Liver (tissue), 9 donors: ENCODE measurements around the gene SNAPC1. TPM values are rescaled to one million over a fixed set of nuclear protein-coding genes. Genes with fewer than 3 reads are reported as not detected.

ENCODE experiments used
- DNase-seq: peaks from one replicate; pipeline ENCODE4 v3.0.0-alpha.2; 2017; ENCODE audit warnings: low spot score
- H3K27ac ChIP-seq, 2 donors: one replicate each; pipeline ENCODE4 v1.7.0; 2013; ENCODE audit warnings: inconsistent platforms in 2 of 2, low read length in 2 of 2, control low read depth in 1 of 2, low read depth in 1 of 2, mild to moderate bottlenecking in 1 of 2
- H3K27me3 ChIP-seq, 4 donors: one replicate each; pipeline versions ENCODE4 v1.6.1 to v1.7.0; 2013; ENCODE audit warnings: low read length in 3 of 4, inconsistent platforms in 1 of 4, mild to moderate bottlenecking in 1 of 4, moderate library complexity in 1 of 4; ENCODE audit not compliant: control insufficient read depth in 4 of 4, insufficient read depth in 4 of 4
- H3K36me3 ChIP-seq, 4 donors: one replicate each; pipeline versions ENCODE4 v1.6.1 to v1.7.0; 2013; ENCODE audit warnings: low read length in 3 of 4, mild to moderate bottlenecking in 3 of 4, low read depth in 1 of 4, moderate library complexity in 1 of 4; ENCODE audit not compliant: control insufficient read depth in 4 of 4, insufficient read depth in 3 of 4
- H3K4me1 ChIP-seq, 4 donors: one replicate each; pipeline versions ENCODE4 v1.6.1 to v1.7.0; 2013; ENCODE audit warnings: low read length in 3 of 4, mild to moderate bottlenecking in 3 of 4, moderate library complexity in 1 of 4; ENCODE audit not compliant: control insufficient read depth in 4 of 4, insufficient read depth in 4 of 4
- H3K4me3 ChIP-seq, 3 donors: one replicate each; pipeline versions ENCODE4 v1.6.1 to v1.7.0; 2013; ENCODE audit warnings: low read length in 3 of 3, control low read depth in 1 of 3, low read depth in 1 of 3, mild to moderate bottlenecking in 1 of 3
- H3K9ac ChIP-seq, 2 donors: one replicate each; pipeline ENCODE4 v1.7.0; 2013; ENCODE audit warnings: low read length in 2 of 2, mild to moderate bottlenecking in 2 of 2, moderate library complexity in 2 of 2, control low read depth in 1 of 2, low read depth in 1 of 2
- H3K9me3 ChIP-seq, 4 donors: one replicate each; pipeline versions ENCODE4 v1.6.1 to v1.7.0; 2013; ENCODE audit warnings: low read length in 3 of 4; ENCODE audit not compliant: control insufficient read depth in 4 of 4
- FOXA2 ChIP-seq: IDR thresholded peaks from 2 replicates; pipeline ENCODE4 v1.6.1; 2016; ENCODE audit warnings: antibody characterized with exemption
- GABPA ChIP-seq, 2 donors: IDR thresholded peaks in 1 of 2; conservative IDR thresholded peaks in 1 of 2; 2 replicates each; pipeline ENCODE4 v1.6.1; 2016; ENCODE audit warnings: antibody characterized with exemption in 2 of 2, mild to moderate bottlenecking in 1 of 2, moderate library complexity in 1 of 2
- HNF4A ChIP-seq, 2 donors: conservative IDR thresholded peaks; 2 replicates each; pipeline ENCODE4 v1.6.1; 2016; ENCODE audit warnings: antibody characterized with exemption in 2 of 2, mild to moderate bottlenecking in 2 of 2
- JUND ChIP-seq, 2 donors: IDR thresholded peaks; 2 replicates each; pipeline ENCODE4 v1.6.1; 2016; ENCODE audit warnings: antibody characterized with exemption in 2 of 2
- NR2F2 ChIP-seq: IDR thresholded peaks from 2 replicates; pipeline ENCODE4 v1.6.1; 2016; ENCODE audit warnings: antibody characterized with exemption
- RAD21 ChIP-seq, 2 donors: IDR thresholded peaks; 2 replicates each; pipeline ENCODE4 v1.6.1; 2016; ENCODE audit warnings: antibody characterized with exemption in 2 of 2, mild to moderate bottlenecking in 2 of 2
- SP1 ChIP-seq: IDR thresholded peaks from 2 replicates; pipeline ENCODE4 v1.6.1; 2018; ENCODE audit warnings: antibody characterized with exemption, mild to moderate bottlenecking
- WGBS: extraction: QIAGEN DNeasy Blood & Tissue Kit; methylation state at CpG from one replicate; pipeline ENCODE4 v1.1.7; 2013; 5-methylcytosine and 5-hydroxymethylcytosine counted together
- polyA plus RNA-seq, 2 donors: library from polyadenylated mRNA; stranded (reverse) in 1 of 2; unstranded in 1 of 2; fragments of 200-250 nt in 1 of 2; fragments of >200 nt in 1 of 2; fragmentation: Nextera tagmentation in 1 of 2; extraction: Ambion mirVana in 1 of 2; gene quantifications; one replicate each; pipeline versions ENCODE4 v1.2.1 to v1.2.3, GENCODE V29; 2013 to 2015
- total RNA-seq, 2 donors: library from RNA; depleted of rRNA; stranded (reverse); fragments of >200 nt; gene quantifications; one replicate each; pipeline ENCODE4 v1.2.3, GENCODE V29; 2014
- TF ChIP-seq, protein P1 (sequence below): IDR thresholded peaks from 2 replicates; pipeline ENCODE4 v1.6.1; 2016; ENCODE audit warnings: antibody characterized with exemption
- TF ChIP-seq, protein P2 (sequence below): IDR thresholded peaks from 2 replicates; pipeline ENCODE4 v1.6.1; 2016; ENCODE audit warnings: antibody characterized with exemption, mild to moderate bottlenecking
- TF ChIP-seq, protein P3 (sequence below): IDR thresholded peaks from 2 replicates; pipeline ENCODE4 v1.6.1; 2016; ENCODE audit warnings: antibody characterized with exemption
- TF ChIP-seq, protein P4 (sequence below): IDR thresholded peaks from 2 replicates; pipeline ENCODE4 v1.6.1; 2016; ENCODE audit warnings: antibody characterized with exemption
- TF ChIP-seq, protein P5 (sequence below): fragments of 150-350 bp; IDR thresholded peaks from 2 replicates; pipeline ENCODE4 v1.5.1; 2017; ENCODE audit warnings: improper control_type of control experiment, low read depth, low read length; ENCODE audit not compliant: missing input control
- donor health status: healthy.
- donor health status: healthy.
- donor health status: healthy.
- donor health status: healthy.
- donor health status: healthy.

SNAPC1 gene
- total and polyA plus RNA-seq, 4 donors, result 1.2 to 2.3 (median 1.7) TPM

DNA sequence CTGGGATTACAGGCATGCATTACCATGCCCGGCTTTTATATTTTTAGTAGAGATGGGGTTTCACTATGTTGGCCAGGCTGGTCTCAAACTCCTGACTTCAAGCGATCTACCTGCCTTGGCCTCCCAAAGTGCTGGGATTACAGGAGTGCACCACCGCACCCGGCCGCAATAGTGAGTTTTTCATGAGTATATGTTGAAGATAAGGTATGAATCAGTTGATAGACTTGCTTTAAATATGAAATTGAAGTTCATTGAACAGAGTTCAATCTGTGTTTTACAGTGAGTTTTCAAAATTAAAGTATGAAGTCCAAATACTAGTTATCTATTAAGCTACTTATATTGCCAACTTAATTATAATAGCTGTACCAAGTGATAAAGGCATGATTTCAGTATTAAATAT, 35.1 kb downstream of the SNAPC1 start:
- H3K4me3 ChIP-seq, result no peak overlapping the region
- TF ChIP-seq HNF4A (conservative IDR thresholded peaks at IDR 0.05) (no peak), JUND (IDR thresholded peaks at IDR 0.05) (no peak), FOXA2 (no peak)
- TF ChIP-seq, protein P1, sequence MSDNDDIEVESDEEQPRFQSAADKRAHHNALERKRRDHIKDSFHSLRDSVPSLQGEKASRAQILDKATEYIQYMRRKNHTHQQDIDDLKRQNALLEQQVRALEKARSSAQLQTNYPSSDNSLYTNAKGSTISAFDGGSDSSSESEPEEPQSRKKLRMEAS, result no peak
- TF ChIP-seq, protein P2, sequence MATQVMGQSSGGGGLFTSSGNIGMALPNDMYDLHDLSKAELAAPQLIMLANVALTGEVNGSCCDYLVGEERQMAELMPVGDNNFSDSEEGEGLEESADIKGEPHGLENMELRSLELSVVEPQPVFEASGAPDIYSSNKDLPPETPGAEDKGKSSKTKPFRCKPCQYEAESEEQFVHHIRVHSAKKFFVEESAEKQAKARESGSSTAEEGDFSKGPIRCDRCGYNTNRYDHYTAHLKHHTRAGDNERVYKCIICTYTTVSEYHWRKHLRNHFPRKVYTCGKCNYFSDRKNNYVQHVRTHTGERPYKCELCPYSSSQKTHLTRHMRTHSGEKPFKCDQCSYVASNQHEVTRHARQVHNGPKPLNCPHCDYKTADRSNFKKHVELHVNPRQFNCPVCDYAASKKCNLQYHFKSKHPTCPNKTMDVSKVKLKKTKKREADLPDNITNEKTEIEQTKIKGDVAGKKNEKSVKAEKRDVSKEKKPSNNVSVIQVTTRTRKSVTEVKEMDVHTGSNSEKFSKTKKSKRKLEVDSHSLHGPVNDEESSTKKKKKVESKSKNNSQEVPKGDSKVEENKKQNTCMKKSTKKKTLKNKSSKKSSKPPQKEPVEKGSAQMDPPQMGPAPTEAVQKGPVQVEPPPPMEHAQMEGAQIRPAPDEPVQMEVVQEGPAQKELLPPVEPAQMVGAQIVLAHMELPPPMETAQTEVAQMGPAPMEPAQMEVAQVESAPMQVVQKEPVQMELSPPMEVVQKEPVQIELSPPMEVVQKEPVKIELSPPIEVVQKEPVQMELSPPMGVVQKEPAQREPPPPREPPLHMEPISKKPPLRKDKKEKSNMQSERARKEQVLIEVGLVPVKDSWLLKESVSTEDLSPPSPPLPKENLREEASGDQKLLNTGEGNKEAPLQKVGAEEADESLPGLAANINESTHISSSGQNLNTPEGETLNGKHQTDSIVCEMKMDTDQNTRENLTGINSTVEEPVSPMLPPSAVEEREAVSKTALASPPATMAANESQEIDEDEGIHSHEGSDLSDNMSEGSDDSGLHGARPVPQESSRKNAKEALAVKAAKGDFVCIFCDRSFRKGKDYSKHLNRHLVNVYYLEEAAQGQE, result no peak
- TF ChIP-seq, protein P3, sequence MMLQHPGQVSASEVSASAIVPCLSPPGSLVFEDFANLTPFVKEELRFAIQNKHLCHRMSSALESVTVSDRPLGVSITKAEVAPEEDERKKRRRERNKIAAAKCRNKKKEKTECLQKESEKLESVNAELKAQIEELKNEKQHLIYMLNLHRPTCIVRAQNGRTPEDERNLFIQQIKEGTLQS, result no peak
- TF ChIP-seq, protein P4, sequence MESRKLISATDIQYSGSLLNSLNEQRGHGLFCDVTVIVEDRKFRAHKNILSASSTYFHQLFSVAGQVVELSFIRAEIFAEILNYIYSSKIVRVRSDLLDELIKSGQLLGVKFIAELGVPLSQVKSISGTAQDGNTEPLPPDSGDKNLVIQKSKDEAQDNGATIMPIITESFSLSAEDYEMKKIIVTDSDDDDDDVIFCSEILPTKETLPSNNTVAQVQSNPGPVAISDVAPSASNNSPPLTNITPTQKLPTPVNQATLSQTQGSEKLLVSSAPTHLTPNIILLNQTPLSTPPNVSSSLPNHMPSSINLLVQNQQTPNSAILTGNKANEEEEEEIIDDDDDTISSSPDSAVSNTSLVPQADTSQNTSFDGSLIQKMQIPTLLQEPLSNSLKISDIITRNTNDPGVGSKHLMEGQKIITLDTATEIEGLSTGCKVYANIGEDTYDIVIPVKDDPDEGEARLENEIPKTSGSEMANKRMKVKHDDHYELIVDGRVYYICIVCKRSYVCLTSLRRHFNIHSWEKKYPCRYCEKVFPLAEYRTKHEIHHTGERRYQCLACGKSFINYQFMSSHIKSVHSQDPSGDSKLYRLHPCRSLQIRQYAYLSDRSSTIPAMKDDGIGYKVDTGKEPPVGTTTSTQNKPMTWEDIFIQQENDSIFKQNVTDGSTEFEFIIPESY, result no peak
- H3K4me1 ChIP-seq, result no peaks in the 10 kb centered on the region
- DNase-seq, result no peak
- H3K9ac ChIP-seq, result no peak overlapping the region
- no peaks in the 10 kb centered on the region for H3K9me3 ChIP-seq
- WGBS, result 96% methylated on average over 5 of the region's 5 CpGs
- H3K36me3 ChIP-seq, result peaks cover 0 to 9% (median 2%) of the 10 kb centered on the region in 4 donors
- H3K27ac ChIP-seq, result no peak overlapping the region
- no peaks in the 10 kb centered on the region for H3K27me3 ChIP-seq

DNA sequence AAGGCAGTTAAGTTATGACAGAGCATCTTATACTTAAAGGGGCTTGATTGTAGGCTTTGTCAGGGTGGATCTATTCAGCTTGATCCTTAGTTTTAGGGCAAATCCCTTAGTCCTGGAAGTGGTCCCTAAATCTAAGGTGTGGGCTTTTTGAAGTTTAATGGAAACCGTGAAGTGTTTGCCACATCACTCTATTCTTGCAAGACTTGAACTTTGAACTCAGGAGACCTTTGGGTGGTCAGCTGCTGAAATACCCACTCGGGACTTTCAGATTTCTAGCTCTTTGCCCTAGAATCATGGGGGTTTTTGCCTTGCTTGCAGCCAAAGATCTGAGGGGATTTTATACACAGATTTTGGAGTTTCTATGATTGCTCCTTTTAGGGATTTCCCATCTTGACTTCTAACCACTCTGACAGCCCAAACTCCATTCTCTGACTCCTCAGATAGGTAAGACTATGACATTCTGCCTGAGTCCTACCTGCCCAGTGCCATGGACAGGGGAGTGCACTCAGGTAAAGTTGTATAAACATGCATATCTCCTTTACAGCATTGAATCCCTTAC, 39.9 kb downstream of the SNAPC1 start:
- no peak for TF ChIP-seq FOXA2
- H3K9ac ChIP-seq, result no peak overlapping the region
- no peaks in the 10 kb centered on the region for H3K27me3 ChIP-seq
- no peaks in the 10 kb centered on the region for H3K36me3 ChIP-seq
- no peak overlapping the region for H3K27ac ChIP-seq
- H3K4me1 ChIP-seq, result no peaks in the 10 kb centered on the region
- WGBS, result 66% methylated on average over 2 of the region's 2 CpGs
- H3K4me3 ChIP-seq, result no peak overlapping the region
- no peaks in the 10 kb centered on the region for H3K9me3 ChIP-seq
- no peak for DNase-seq

DNA sequence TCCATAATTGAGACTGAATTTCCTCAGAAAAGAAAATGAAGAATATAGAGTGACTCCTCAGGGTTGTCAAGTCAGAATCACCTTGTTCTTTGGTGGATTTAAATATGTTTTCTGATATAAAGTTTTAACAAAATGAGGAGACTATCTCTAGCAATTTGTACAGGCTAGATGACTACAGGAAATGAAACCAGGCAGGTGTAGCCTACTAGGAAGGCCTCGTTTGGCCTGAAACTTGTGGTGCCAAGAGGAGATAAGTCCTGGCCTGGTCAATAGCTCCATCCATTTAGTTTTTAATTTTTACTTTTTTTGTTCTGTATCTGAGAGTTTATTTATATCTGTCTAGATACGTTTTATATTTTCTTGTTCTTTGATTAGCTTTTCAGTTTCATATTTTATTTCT, 41.5 kb downstream of the SNAPC1 start:
- no peak for DNase-seq
- WGBS, result 83% methylated on average over 2 of the region's 2 CpGs
- TF ChIP-seq, protein P4, result no peak
- TF ChIP-seq NR2F2 (no peak), SP1 (no peak), RAD21 (IDR thresholded peaks at IDR 0.05) (no peak), GABPA (IDR thresholded peaks at IDR 0.05 in 1 of 2, conservative IDR thresholded peaks at IDR 0.05 in 1 of 2) (no peak)
- TF ChIP-seq, protein P2, result no peak
- TF ChIP-seq, protein P3, result no peak
- TF ChIP-seq, protein P5, sequence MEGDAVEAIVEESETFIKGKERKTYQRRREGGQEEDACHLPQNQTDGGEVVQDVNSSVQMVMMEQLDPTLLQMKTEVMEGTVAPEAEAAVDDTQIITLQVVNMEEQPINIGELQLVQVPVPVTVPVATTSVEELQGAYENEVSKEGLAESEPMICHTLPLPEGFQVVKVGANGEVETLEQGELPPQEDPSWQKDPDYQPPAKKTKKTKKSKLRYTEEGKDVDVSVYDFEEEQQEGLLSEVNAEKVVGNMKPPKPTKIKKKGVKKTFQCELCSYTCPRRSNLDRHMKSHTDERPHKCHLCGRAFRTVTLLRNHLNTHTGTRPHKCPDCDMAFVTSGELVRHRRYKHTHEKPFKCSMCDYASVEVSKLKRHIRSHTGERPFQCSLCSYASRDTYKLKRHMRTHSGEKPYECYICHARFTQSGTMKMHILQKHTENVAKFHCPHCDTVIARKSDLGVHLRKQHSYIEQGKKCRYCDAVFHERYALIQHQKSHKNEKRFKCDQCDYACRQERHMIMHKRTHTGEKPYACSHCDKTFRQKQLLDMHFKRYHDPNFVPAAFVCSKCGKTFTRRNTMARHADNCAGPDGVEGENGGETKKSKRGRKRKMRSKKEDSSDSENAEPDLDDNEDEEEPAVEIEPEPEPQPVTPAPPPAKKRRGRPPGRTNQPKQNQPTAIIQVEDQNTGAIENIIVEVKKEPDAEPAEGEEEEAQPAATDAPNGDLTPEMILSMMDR, result no peak
- Histone ChIP-seq H3K27me3 (no peaks in the 10 kb centered on the region), H3K9ac (no peak overlapping the region), H3K36me3 (no peaks in the 10 kb centered on the region), H3K4me1 (no peaks in the 10 kb centered on the region), H3K9me3 (no peaks in the 10 kb centered on the region), H3K4me3 (no peak overlapping the region), H3K27ac (no peak overlapping the region)
